ENCODE data around the gene ANKRD36C. TPM values are rescaled to one million over a fixed set of nuclear protein-coding genes. Genes with fewer than 3 reads are reported as not detected.
A peak's percentile ranks its signal among the peaks of the same experiment; 100 is the strongest.
"Not testable (repeated sequence)": the region's sequence is repeated elsewhere in the genome, so short reads cannot be mapped to it uniquely, and the experiment has no call there.

Gene ANKRD36C
- total RNA-seq, 1 donor from 2014 or later = 43.5 TPM

- no peaks in the 10 kb centered on the region for H3K27me3 Mint-ChIP-seq (ENCODE audit: low read depth)
- H3K9me3 Mint-ChIP-seq = no peaks in the 10 kb centered on the region
- H3K27ac Mint-ChIP-seq (ENCODE audit: unreplicated experiment) = no peak overlapping the region
- H3K4me1 Mint-ChIP-seq = peaks cover 3% of the 10 kb centered on the region
- H3K4me3 Mint-ChIP-seq = no peak overlapping the region
- no peak for TF ChIP-seq CTCF (conservative IDR thresholded peaks at IDR 0.05)
- DNase-seq (ENCODE audit: low read depth, low spot score) = no peak
- no peaks in the 10 kb centered on the region for H3K36me3 Mint-ChIP-seq (ENCODE audit: low read depth)
Observed at GRCh38 chr2:96024336-96025193, 32.9 kb upstream of the ANKRD36C start.

GRCh38 chr2:96023701-96024100, 32.1 kb upstream of the ANKRD36C start:
- H3K4me3 Mint-ChIP-seq; H3K4me1 Mint-ChIP-seq; H3K9me3 Mint-ChIP-seq; DNase-seq (ENCODE audit: low read depth, low spot score); H3K27me3 Mint-ChIP-seq (ENCODE audit: low read depth); H3K27ac Mint-ChIP-seq (ENCODE audit: unreplicated experiment); H3K36me3 Mint-ChIP-seq (ENCODE audit: low read depth): not testable (repeated sequence)

GRCh38 chr2:96022701-96023447, 31.2 kb upstream of the ANKRD36C start:
- not testable (repeated sequence) for H3K27ac Mint-ChIP-seq (ENCODE audit: unreplicated experiment); H3K4me1 Mint-ChIP-seq; H3K36me3 Mint-ChIP-seq (ENCODE audit: low read depth); H3K4me3 Mint-ChIP-seq; H3K9me3 Mint-ChIP-seq; H3K27me3 Mint-ChIP-seq (ENCODE audit: low read depth)
- peak; percentile 92 for TF ChIP-seq CTCF (conservative IDR thresholded peaks at IDR 0.05)
- DNase-seq (ENCODE audit: low read depth, low spot score) = peak; percentile 82

GRCh38 chr2:96022126-96022525, 30.5 kb upstream of the ANKRD36C start:
- not testable (repeated sequence) for H3K36me3 Mint-ChIP-seq (ENCODE audit: low read depth); H3K27ac Mint-ChIP-seq (ENCODE audit: unreplicated experiment); H3K4me1 Mint-ChIP-seq; H3K4me3 Mint-ChIP-seq; H3K9me3 Mint-ChIP-seq; DNase-seq (ENCODE audit: low read depth, low spot score); H3K27me3 Mint-ChIP-seq (ENCODE audit: low read depth)

- not testable (repeated sequence) for H3K27me3 Mint-ChIP-seq (ENCODE audit: low read depth); H3K27ac Mint-ChIP-seq (ENCODE audit: unreplicated experiment); H3K36me3 Mint-ChIP-seq (ENCODE audit: low read depth); H3K9me3 Mint-ChIP-seq; H3K4me1 Mint-ChIP-seq; DNase-seq (ENCODE audit: low read depth, low spot score); H3K4me3 Mint-ChIP-seq
Observed at GRCh38 chr2:96021142-96021541, 29.5 kb upstream of the ANKRD36C start.

DNA sequence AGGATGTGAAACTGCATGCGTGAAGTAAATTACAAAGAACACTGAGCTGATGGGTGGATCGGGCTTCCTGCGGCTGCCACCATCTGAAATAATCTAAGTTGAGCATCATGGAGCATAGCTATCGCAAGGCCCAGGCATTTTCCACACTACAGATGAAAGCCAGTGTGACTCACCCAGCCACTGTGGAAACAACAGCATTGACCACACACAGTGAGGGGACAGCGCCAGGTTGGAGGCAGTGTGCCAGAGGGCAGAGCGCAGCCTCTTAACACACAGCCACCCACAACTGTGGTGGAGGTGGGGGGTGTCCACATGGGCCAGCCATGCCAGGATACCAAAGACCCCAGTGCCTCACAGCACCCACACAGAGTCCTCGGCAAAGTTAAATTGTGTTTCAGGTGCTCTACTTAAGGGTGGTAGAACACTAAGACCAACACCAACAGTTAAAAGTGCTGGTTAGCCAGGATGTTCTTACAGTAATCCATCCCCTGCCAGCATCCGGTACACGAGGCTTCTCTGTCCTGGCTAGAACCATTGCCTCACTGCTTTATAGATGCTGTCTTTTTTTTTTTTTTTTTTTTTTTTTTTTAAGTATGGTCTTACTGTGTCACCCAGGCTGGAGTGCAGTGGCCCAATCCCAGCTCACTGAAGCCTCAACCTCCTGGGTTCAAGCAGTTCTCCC, 28.4 kb upstream of the ANKRD36C start:
- H3K36me3 Mint-ChIP-seq (ENCODE audit: low read depth); H3K27me3 Mint-ChIP-seq (ENCODE audit: low read depth); H3K4me3 Mint-ChIP-seq; H3K27ac Mint-ChIP-seq (ENCODE audit: unreplicated experiment); H3K9me3 Mint-ChIP-seq; H3K4me1 Mint-ChIP-seq; DNase-seq (ENCODE audit: low read depth, low spot score): not testable (repeated sequence)

DNA sequence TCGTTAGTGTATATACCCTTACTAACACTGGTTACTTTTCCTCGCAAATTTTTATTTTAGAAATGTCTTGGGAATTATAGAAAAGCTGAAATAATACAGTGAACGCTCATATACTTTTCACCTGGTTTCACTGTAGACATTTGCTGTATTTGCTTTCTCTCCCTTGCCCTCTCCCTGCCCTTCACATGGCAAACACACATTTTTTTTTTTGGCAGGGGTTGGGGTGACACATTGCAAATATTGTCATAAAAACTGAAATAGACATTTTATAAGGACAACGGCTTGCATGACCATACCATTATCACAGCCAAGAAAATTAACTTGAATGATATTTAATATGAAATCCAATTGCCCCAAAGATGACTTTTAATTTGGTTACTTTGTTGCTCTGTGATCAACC, 24.7 kb upstream of the ANKRD36C start:
- H3K36me3 Mint-ChIP-seq (ENCODE audit: low read depth); H3K4me3 Mint-ChIP-seq; H3K9me3 Mint-ChIP-seq; DNase-seq (ENCODE audit: low read depth, low spot score); H3K27ac Mint-ChIP-seq (ENCODE audit: unreplicated experiment); H3K27me3 Mint-ChIP-seq (ENCODE audit: low read depth); H3K4me1 Mint-ChIP-seq: not testable (repeated sequence)

DNA sequence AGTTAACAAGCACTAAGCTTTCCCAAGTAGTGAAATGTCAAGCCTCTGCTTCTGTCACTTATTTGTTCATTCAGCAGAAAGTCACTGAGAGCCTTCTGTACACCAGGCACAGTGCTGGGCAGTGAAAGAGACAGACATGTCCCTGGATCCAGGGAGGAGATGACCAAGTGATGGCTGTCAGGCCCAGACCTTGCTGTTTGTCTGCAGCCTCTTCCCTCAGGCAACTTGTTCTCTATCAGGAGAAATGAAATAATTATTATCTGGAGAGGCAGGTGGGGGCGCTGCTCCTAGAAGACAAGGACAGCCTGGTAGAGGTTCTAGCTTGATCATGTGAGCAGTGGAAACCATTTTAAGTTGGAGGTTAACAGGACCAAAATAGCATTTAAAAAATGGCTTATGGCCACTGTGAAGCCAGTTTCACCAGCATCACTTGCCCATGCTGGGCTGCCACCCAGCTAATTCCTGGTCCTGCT, 21.2 kb upstream of the ANKRD36C start:
- H3K4me3 Mint-ChIP-seq; DNase-seq (ENCODE audit: low read depth, low spot score); H3K27ac Mint-ChIP-seq (ENCODE audit: unreplicated experiment); H3K9me3 Mint-ChIP-seq; H3K27me3 Mint-ChIP-seq (ENCODE audit: low read depth); H3K36me3 Mint-ChIP-seq (ENCODE audit: low read depth): not testable (repeated sequence)
- H3K4me1 Mint-ChIP-seq = peaks cover 20% of the 10 kb centered on the region

DNA sequence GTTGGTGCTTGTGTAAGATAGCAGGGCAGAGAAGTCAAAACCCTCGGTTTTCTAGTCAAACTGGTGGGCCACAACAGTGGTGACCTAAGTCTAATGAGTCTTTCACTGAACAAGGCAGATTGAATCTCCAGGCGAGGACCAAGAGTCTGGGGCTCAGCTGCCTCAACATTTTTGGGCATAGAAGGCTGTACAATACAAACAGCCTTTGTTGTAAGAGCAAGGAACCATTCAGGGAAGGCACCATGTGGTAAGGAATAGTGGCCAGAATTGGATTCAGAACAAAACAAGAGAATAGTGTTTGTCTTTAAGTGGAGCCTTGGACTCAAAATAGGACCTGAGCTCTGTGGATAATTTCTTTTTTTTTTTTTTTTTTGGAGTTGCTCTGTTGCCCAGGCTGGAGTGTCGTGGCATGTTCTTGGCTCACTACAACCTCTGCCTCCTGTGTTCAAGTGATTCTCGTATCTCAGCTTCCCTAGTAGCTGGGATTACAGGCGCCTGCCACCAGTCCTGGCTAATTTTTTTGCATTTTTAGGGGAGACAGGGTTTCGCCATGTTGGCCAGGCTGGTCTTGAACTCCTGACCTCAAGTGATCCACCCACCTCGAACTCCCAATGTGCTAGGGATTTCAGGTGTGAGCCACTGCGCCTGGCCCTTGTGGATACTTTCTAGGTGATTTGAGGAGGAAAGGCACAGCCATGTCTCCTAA, 20.6 kb upstream of the ANKRD36C start:
- not testable (repeated sequence) for DNase-seq (ENCODE audit: low read depth, low spot score); H3K27ac Mint-ChIP-seq (ENCODE audit: unreplicated experiment); H3K27me3 Mint-ChIP-seq (ENCODE audit: low read depth); H3K9me3 Mint-ChIP-seq; H3K36me3 Mint-ChIP-seq (ENCODE audit: low read depth)
- H3K4me1 Mint-ChIP-seq = peaks cover 20% of the 10 kb centered on the region
- peak overlapping the region; percentile 2 for H3K4me3 Mint-ChIP-seq

Data from neural crest cell (in vitro differentiated cells).